ENCODE results near the gene HOXD4. TPM values are rescaled to one million over a fixed set of nuclear protein-coding genes. Genes with fewer than 3 reads are reported as not detected.
A peak's percentile ranks its signal among the peaks of the same experiment; 100 is the strongest.

The HOXD4 gene
- total RNA-seq, 2 experiments from 2014 or later, result not detected

DNA sequence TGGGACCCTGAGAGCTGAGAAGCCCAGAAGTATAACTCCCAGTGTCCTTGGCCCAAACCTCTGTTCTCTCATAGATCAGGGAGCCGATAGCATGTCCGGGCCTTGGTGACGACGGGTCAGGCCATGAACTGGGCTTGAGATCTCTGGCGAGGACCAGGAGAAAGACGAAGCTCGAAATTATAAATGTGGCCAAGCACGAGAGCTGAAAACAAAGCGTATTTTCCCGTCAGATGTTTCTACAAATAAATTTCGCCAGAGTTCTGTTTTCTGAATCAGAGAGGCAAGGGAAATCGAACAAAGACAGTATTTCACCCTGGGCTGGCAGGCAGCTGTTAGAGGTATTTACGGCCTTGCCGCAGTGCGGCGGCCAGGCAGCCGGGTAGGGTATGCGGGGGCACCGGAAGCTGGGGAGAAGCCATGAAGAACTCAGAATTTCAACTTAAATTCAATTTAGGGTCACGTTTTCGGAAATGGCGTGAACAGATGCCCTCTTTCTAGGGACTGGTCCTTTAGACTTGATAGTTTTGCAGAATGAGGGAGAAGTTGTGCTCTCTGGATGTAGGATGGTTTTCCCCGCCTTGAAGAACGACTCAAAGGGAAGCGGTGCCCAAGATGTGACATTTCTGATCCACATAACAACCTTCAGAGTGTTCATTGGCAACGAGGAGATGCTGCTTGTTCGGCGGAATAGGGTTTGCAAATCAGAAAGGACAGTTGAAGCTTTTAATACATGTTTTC is 12.3 kb upstream of the HOXD4 start:
- ATAC-seq (no peak), DNase-seq (no peak)
- H3K27me3 Mint-ChIP-seq (ENCODE audit: low read depth), result peaks cover 72% of the 10 kb centered on the region
- POLR2A ChIA-PET, result no interaction called here
- no peaks in the 10 kb centered on the region for H3K9me3 Mint-ChIP-seq (ENCODE audit: insufficient read depth)
- no peak overlapping the region for H3K27ac Mint-ChIP-seq
- CTCF ChIA-PET, result interaction anchor here (0.8 to 4.6 kb wide), 12 partner anchors 9 to 1010 kb away, joined by 3 to 89 read pairs (median 6); no protein-coding TSS in a partner anchor
- H3K4me3 Mint-ChIP-seq, result peak overlapping the region; percentile 9
- peaks cover 6% of the 10 kb centered on the region for H3K36me3 Mint-ChIP-seq (ENCODE audit: low read depth)
- H3K4me1 Mint-ChIP-seq (ENCODE audit: low read depth), result peaks cover 31% of the 10 kb centered on the region

DNA sequence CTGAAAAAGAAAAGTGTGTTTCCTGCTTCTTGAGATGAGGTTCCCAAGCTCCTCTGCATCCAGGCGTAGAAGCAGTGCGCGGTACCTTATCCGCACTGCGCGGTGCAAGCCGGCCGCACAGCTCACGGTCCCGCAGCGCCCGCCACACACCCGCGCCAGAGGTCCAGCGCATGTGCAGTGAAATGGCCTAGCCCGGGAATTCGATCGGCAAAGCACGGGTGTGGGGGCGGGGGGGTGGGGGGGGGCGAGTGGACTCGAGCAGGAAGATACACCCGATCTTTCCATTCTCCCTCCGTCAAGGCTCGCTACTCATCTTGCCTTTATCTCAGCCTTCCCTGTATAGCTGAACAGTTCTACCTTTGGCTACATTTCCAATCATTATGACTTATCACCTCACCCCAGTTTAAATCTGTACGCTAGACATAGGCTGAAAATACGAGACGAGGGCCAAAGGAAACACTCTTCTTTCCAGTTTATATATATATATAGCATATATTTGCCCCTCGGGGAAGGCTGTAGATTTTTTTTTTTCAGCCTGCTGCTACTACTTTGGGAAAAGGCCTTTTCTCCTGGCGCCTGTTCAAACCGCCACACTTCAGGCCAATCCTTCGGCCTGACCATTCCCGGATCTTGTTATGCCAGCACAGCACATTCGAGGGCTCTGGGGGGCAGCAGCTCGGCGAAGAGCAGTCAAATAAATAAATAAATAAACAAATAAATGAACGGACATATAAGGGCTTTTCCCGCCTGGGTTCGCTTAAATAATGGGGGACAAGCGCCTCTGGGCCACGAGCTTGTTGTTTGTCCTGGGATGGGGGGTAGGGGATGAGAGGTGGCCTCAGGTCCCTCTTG is 11.5 kb upstream of the HOXD4 start:
- ChIA-PET CTCF (interaction anchor here (0.6 to 4.6 kb wide), 34 partner anchors 8 to 1016 kb away, joined by 3 to 89 read pairs (median 4); no protein-coding TSS in a partner anchor), POLR2A (no interaction called here)
- H3K27ac Mint-ChIP-seq, result no peak overlapping the region
- peaks cover 31% of the 10 kb centered on the region for H3K4me1 Mint-ChIP-seq (ENCODE audit: low read depth)
- no peak for ATAC-seq
- no peak overlapping the region for H3K4me3 Mint-ChIP-seq
- DNase-seq, result no peak
- peaks cover 70% of the 10 kb centered on the region for H3K27me3 Mint-ChIP-seq (ENCODE audit: low read depth)
- peaks cover 6% of the 10 kb centered on the region for H3K36me3 Mint-ChIP-seq (ENCODE audit: low read depth)
- no peaks in the 10 kb centered on the region for H3K9me3 Mint-ChIP-seq (ENCODE audit: insufficient read depth)

DNA sequence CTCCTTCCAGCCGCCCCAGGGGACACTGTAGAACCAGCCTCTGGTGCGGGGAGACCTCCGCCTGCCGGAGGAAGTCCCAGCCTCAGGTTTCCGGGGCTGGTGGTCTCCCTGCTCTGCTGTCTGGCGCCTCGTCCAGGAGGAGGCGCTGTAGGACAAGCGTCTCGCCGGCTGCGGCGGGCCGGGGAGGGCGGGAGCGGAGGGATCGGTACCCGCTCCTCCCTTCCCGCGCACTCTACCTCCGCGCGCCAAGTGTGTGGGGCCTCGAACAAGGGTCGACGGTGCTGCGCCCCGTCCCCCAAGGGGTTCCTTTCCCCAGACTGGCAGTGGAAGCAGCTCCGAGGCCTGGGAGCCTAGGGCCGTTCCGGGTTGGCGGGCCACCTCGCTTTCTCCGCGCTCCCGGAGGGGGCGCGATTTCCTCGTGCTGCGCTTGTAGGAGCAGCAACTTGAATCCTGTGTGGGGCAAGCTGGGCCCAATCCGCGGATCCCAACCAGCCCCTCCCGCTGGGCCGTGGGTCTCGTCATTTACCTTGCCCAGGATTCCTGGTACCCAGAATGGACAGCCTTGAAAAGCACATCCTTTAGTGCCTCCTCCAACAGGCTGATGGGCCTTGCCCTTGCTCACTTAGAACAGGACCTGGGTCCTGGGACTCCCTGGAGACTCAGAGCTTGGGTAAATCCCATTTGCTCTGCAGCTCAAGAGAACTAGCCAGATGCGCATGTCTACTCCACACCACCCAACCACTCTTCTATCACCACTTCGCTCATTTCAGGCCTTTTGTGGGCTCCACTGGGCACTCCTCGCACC is 10.6 kb upstream of the HOXD4 start:
- Mint-ChIP-seq H3K27ac (no peak overlapping the region), H3K27me3 (ENCODE audit: low read depth) (peaks cover 69% of the 10 kb centered on the region), H3K4me3 (peak overlapping the region; percentile 6), H3K36me3 (ENCODE audit: low read depth) (peaks cover 4% of the 10 kb centered on the region), H3K9me3 (ENCODE audit: insufficient read depth) (no peaks in the 10 kb centered on the region), H3K4me1 (ENCODE audit: low read depth) (peaks cover 29% of the 10 kb centered on the region)
- CTCF ChIA-PET, result interaction anchor here (0.6 to 4.6 kb wide), 36 partner anchors 9 to 1015 kb away, joined by 3 to 89 read pairs (median 4); partner anchors contain the start of gene HOXD4
- ATAC-seq (peak; percentile 93), DNase-seq (peak; percentile 79)
- POLR2A ChIA-PET, result no interaction called here

DNA sequence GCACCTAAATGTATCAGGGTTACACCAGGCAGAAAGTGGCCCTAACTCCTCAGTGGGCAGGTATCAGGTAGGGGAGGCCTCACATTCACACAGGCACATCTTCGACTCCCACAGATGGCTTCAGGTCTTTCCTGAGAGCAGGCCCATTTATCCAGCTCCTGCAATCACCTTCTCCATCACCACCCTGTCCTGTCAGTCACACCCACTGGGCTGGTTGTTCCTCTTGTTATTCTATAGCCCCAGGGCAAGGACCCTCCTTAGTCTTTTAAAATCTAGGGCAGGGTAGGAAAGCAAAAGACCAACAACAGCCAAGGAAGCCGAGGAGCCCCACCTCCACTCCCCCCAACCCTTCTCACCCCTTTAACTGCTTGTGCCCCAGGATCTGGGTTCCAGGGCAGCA is 9.1 kb upstream of the HOXD4 start:
- ATAC-seq, result no peak
- DNase-seq, result no peak
- POLR2A ChIA-PET, result no interaction called here
- peaks cover 70% of the 10 kb centered on the region for H3K27me3 Mint-ChIP-seq (ENCODE audit: low read depth)
- H3K4me1 Mint-ChIP-seq (ENCODE audit: low read depth), result peaks cover 20% of the 10 kb centered on the region
- no peak overlapping the region for H3K27ac Mint-ChIP-seq
- H3K4me3 Mint-ChIP-seq, result no peak overlapping the region
- H3K9me3 Mint-ChIP-seq (ENCODE audit: insufficient read depth), result no peaks in the 10 kb centered on the region
- CTCF ChIA-PET, result interaction anchor here (1.4 to 4.6 kb wide), 3 partner anchors 15 to 412 kb away, joined by 6 to 22 read pairs (median 20); no protein-coding TSS in a partner anchor
- H3K36me3 Mint-ChIP-seq (ENCODE audit: low read depth), result peaks cover 4% of the 10 kb centered on the region

DNA sequence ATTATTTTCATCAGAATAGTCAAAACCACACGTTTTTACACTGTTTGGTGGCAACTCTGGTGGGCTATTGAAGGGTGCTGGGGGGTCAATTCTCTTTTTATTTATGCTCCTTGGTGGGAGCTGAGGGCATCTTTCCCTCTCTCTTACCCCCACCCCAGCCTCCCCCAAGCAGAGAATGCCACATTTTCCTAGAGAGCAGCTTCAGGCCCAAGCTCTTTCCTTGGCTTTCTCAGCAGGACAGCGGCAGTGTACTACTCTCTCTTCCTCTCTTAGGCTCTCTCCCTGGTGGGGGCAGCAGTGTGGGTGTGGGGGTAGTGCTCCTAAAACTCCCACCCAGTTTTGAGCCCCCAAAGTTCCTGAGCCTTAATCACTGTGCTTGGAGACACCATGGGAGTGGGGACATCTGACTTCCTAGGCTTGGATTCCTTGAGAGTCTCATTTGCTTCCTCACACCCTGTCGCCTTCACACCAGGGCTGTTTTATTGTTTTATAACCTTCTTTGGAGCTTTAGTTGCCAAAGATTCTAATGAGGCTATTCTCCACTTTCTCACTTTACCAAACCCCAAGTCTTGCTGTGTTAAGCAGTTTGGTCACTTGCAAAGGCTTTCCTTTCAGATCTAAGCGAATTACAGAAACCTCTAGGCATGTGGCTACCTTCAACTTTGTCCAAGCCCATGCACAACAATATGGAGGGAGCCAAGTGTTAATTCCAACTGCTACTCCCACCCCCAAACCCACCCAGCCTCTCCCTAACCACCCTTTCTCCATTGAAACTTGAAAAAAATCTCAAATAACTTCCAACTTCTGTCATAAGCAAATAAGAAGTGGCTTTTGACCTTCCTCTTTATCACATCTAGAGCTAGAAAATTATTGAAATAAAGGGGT is 6.0 kb upstream of the HOXD4 start:
- CTCF ChIA-PET, result interaction anchor here (1.2 to 3.4 kb wide), 6 partner anchors 19 to 1003 kb away, joined by 4 to 20 read pairs (median 5); no protein-coding TSS in a partner anchor
- Mint-ChIP-seq H3K27ac (no peak overlapping the region), H3K36me3 (ENCODE audit: low read depth) (no peaks in the 10 kb centered on the region), H3K9me3 (ENCODE audit: insufficient read depth) (no peaks in the 10 kb centered on the region), H3K4me3 (no peak overlapping the region), H3K27me3 (ENCODE audit: low read depth) (peaks cover 72% of the 10 kb centered on the region), H3K4me1 (ENCODE audit: low read depth) (peaks cover 6% of the 10 kb centered on the region)
- POLR2A ChIA-PET, result no interaction called here
- ATAC-seq, result no peak
- no peak for DNase-seq

DNA sequence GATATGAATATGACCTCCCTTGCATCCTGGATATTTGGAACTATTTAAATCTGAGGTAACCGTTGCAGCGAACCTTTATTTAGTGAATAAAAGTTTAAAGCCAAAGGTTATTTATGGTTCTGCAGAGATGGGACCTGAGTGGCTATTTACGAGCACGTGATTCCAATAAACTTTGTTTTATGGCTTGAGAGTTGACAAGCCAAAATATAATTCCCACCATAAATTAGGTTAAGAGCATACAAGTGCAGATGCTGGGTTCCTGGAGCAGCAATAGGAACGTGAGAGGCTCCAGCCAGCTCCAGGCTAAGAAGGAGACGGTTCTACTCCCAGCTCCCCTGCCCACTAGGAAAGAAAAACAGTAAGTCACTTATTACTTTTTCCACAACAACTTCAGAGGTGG is 5.2 kb upstream of the HOXD4 start:
- Mint-ChIP-seq H3K4me1 (ENCODE audit: low read depth) (peaks cover 2% of the 10 kb centered on the region), H3K27ac (no peak overlapping the region), H3K27me3 (ENCODE audit: low read depth) (peaks cover 78% of the 10 kb centered on the region), H3K36me3 (ENCODE audit: low read depth) (no peaks in the 10 kb centered on the region), H3K9me3 (ENCODE audit: insufficient read depth) (no peaks in the 10 kb centered on the region), H3K4me3 (no peak overlapping the region)
- ATAC-seq, result no peak
- DNase-seq, result no peak
- ChIA-PET CTCF (interaction anchor here (0.8 to 1.4 kb wide), 4 partner anchors 9 to 506 kb away, joined by 3 to 4 read pairs (median 4); no protein-coding TSS in a partner anchor), POLR2A (no interaction called here)

DNA sequence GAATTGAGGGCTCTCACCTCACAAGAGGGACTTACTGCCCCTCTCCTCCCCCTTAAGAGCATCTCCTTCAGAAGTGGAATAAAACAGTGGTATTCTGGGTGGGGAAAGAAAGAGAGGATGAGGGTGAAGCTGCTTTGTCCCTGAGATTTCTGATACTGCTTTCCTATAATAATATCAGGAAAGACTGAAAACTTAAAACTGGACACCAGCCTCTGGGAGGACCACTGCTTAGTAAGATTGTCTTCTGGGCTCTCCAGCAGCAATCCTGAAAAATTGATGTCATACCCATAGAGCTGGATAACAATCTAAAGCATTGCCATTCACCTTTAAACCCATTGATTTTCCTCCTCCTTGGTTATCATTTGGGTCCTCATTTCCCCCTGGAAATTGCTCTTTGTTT is 4.7 kb upstream of the HOXD4 start:
- POLR2A ChIA-PET, result no interaction called here
- CTCF ChIA-PET, result interaction anchor here (0.8 to 1.4 kb wide), 4 partner anchors 8 to 506 kb away, joined by 3 to 4 read pairs (median 4); no protein-coding TSS in a partner anchor

DNA sequence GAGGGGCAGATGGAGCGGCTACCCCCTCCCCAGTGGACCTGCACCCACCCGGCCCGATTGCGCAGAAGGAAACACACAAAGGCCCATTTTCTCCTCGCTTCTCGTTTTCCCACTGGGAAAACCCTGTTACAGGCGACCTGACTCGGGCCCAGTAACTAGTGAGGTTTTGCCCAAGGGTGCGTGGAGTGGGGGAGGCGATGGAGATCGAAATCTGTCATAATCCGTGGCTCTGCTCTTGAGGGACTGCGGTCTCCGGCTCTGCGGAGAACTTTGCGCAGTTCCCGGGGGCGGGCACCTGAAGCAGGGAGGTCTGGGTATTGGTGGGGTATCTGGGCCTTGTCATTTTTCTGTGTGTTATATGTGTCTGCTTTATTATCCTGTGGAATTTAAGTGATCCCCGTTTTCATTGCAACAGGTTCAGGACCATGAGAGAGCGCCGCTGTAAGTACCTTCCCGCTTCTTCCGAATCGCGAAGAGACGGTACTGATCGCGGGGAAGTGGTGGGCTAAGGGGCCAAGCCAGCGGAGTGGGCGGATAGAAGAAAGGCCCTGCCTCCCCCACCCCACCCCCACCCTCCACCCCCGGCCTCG is 4.0 kb upstream of the HOXD4 start:
- no peak overlapping the region for H3K27ac Mint-ChIP-seq
- ChIA-PET POLR2A (interaction anchor here (0.6 kb wide), 1 partner anchor 50 kb away, joined by 3 read pairs; no protein-coding TSS in a partner anchor), CTCF (interaction anchor here (1.3 to 1.4 kb wide), 2 partner anchors 7 to 308 kb away, joined by 3 to 4 read pairs; no protein-coding TSS in a partner anchor)
- H3K4me3 Mint-ChIP-seq, result no peak overlapping the region
- ATAC-seq (no peak), DNase-seq (no peak)
- no peaks in the 10 kb centered on the region for H3K36me3 Mint-ChIP-seq (ENCODE audit: low read depth)
- peaks cover 76% of the 10 kb centered on the region for H3K27me3 Mint-ChIP-seq (ENCODE audit: low read depth)
- no peaks in the 10 kb centered on the region for H3K9me3 Mint-ChIP-seq (ENCODE audit: insufficient read depth)
- H3K4me1 Mint-ChIP-seq (ENCODE audit: low read depth), result no peaks in the 10 kb centered on the region

More for the DNA sequence above, 4.7 kb upstream of the HOXD4 start:
- no peak for ATAC-seq
- no peaks in the 10 kb centered on the region for H3K4me1 Mint-ChIP-seq (ENCODE audit: low read depth)
- DNase-seq, result no peak
- no peak overlapping the region for H3K27ac Mint-ChIP-seq
- H3K9me3 Mint-ChIP-seq (ENCODE audit: insufficient read depth), result no peaks in the 10 kb centered on the region
- peaks cover 79% of the 10 kb centered on the region for H3K27me3 Mint-ChIP-seq (ENCODE audit: low read depth)
- no peak overlapping the region for H3K4me3 Mint-ChIP-seq
- no peaks in the 10 kb centered on the region for H3K36me3 Mint-ChIP-seq (ENCODE audit: low read depth)

DNA sequence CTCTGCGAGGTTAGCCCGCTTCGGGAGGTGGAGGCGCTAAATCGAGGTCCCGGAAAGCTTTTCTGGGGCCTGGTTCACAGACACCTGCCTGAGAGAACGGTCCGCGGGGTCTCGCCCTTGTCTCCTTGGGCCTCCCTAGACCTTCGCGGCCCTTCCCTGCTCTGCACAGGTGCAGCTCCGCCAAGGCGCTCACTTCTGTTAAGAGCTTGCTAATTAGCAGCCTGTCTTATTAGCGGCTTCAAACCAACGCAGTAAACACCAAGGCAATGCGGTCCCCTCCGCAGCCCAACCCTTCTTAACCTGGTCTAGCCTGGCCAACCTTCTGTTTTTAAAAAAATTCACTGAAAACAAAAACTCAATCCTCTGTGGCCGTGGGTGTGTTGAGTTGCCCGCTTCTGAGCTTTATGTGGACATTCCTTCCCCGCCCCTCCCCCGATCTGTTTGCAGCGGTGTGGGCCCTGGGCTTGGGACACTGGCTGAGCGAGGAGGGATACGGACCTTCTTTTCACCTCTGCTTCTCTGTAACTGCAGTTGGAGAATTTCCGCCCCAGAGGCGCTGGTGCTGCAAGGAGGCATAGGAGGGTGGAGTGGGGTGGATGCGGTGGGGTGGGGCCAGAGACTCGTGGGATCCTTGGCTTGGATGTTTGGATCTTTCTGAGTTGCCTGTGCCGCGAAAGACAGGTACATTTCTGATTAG is 3.4 kb upstream of the HOXD4 start:
- Mint-ChIP-seq H3K4me3 (no peak overlapping the region), H3K27me3 (ENCODE audit: low read depth) (peaks cover 81% of the 10 kb centered on the region), H3K9me3 (ENCODE audit: insufficient read depth) (no peaks in the 10 kb centered on the region), H3K27ac (no peak overlapping the region), H3K36me3 (ENCODE audit: low read depth) (no peaks in the 10 kb centered on the region), H3K4me1 (ENCODE audit: low read depth) (no peaks in the 10 kb centered on the region)
- no peak for DNase-seq
- no peak for ATAC-seq
- ChIA-PET CTCF (no interaction called here), POLR2A (interaction anchor here (0.6 kb wide), 1 partner anchor 50 kb away, joined by 3 read pairs; no protein-coding TSS in a partner anchor)
